ENCODE results near the gene LHFPL4. TPM values are rescaled to one million over a fixed set of nuclear protein-coding genes. Genes with fewer than 3 reads are reported as not detected.

The LHFPL4 gene
- total RNA-seq, 1 experiment from 2014 or later = 16.3 TPM

- Histone ChIP-seq H3K79me2 (ENCODE audit: insufficient read depth, low read length) (no peaks in the 10 kb centered on the region; the same call in 1 of the 2 replicates), H4K8ac (replicated peaks; ENCODE audit: insufficient read length, low read depth, low read length) (no peak overlapping the region), H2BK15ac (ENCODE audit: low read depth, low read length) (no peak overlapping the region), H3K18ac (ENCODE audit: insufficient read length, low read depth, low read length) (no peak overlapping the region), H2AFZ (ENCODE audit: low read length) (no peak overlapping the region), H3K4me1 (ENCODE audit: insufficient read depth, low read length) (no peaks in the 10 kb centered on the region), H3K4me2 (ENCODE audit: insufficient read depth, insufficient read length, low read length) (no peak overlapping the region), H3K56ac (ENCODE audit: insufficient read length, low read depth, low read length) (no peak overlapping the region), H2BK120ac (ENCODE audit: low read depth, low read length, poor library complexity, severe bottlenecking) (no peak overlapping the region), H3K9me3 (ENCODE audit: control insufficient read depth, low read depth, low read length) (no peaks in the 10 kb centered on the region), H4K91ac (ENCODE audit: insufficient read length, low read depth, low read length) (no peak overlapping the region), H3K27me3 (ENCODE audit: insufficient read depth, low read length) (no peaks in the 10 kb centered on the region), H3K27ac (ENCODE audit: insufficient read length, low read depth, low read length) (no peak overlapping the region), H3K14ac (ENCODE audit: insufficient read depth, low read length) (no peak overlapping the region), H3K79me1 (ENCODE audit: insufficient read depth, low read depth, low read length, poor library complexity, severe bottlenecking) (no peaks in the 10 kb centered on the region), H3K23ac (ENCODE audit: insufficient read length, low read depth, low read length) (no peak overlapping the region), H3T11ph (ENCODE audit: low read length) (no peak overlapping the region), H3K23me2 (ENCODE audit: insufficient read length, low read depth, low read length, poor library complexity, severe bottlenecking) (no peaks in the 10 kb centered on the region), H3K4ac (ENCODE audit: low read depth, low read length) (no peak overlapping the region), H4K5ac (ENCODE audit: insufficient read length, low read depth, low read length) (no peak overlapping the region), H4K20me1 (ENCODE audit: control insufficient read depth, insufficient read depth, insufficient read length) (no peaks in the 10 kb centered on the region), H2AK5ac (ENCODE audit: insufficient read length, low read length) (no peak overlapping the region), H2BK5ac (ENCODE audit: insufficient read length, low read length) (no peak overlapping the region), H2BK12ac (ENCODE audit: insufficient read length, low read depth, low read length) (no peak overlapping the region), H3K9ac (ENCODE audit: extremely low read depth, insufficient read length, low read length) (no peak overlapping the region), H2BK20ac (ENCODE audit: low read depth, low read length, poor library complexity, severe bottlenecking) (no peak overlapping the region)
- no peak for DNase-seq
- Mint-ChIP-seq H3K36me3 (ENCODE audit: insufficient read depth in 1 of 3, low read depth in 3 of 3) (peaks cover 64 to 91% (median 87%) of the 10 kb centered on the region in 3 experiments), H3K4me1 (no peaks in the 10 kb centered on the region), H3K27ac (peak overlapping the region in 1 of 3 experiments; percentile 84; a peak in 3 of 7 replicates), H3K27me3 (ENCODE audit: low read depth) (no peaks in the 10 kb centered on the region), H3K4me3 (no peak overlapping the region), H3K9me3 (no peaks in the 10 kb centered on the region)
- TF ChIP-seq CTCF (conservative IDR thresholded peaks at IDR 0.05) = no peak
- WGBS (ENCODE audit: extremely low coverage, insufficient read length, low lambda C conversion rate) = no CpG with 5 or more reads among the region's 3 CpGs
Observed at GRCh38 chr3:9469986-9470385, 83.6 kb downstream of the LHFPL4 start.

Measured in H9 (cell line).